Measurements from ENCODE around the gene SLCO2A1. TPM values are rescaled to one million over a fixed set of nuclear protein-coding genes. Genes with fewer than 3 reads are reported as not detected.

The SLCO2A1 gene
- total and polyA plus RNA-seq, 2 donors from 2014 or later, result 27.2 to 169 TPM

- Histone ChIP-seq H3K9ac (ENCODE audit: low read length in 3 of 3) (no peak overlapping the region), H3K4me1 (ENCODE audit: control insufficient read depth in 2 of 3, insufficient read depth in 2 of 3, low read depth in 1 of 3, low read length in 3 of 3) (peaks cover 0 to 10% (median 6%) of the 10 kb centered on the region in 3 donors), H3K27me3 (ENCODE audit: control insufficient read depth, insufficient read depth, low read length) (no peaks in the 10 kb centered on the region), H3K4me3 (ENCODE audit: low read length in 3 of 3) (no peak overlapping the region), H3K27ac (ENCODE audit: low read depth in 2 of 2, low read length in 2 of 2) (no peak overlapping the region), H3K36me3 (ENCODE audit: control insufficient read depth in 2 of 3, insufficient read depth in 3 of 3, low read length in 3 of 3) (no peaks in the 10 kb centered on the region), H3K9me3 (ENCODE audit: control insufficient read depth in 2 of 3, insufficient read depth in 1 of 3, low read length in 3 of 3) (no peaks in the 10 kb centered on the region)
- DNase-seq, result no peak
- intact Hi-C loops (cut with DNase I), result no loop called here
- TF ChIP-seq CTCF (IDR thresholded peaks at IDR 0.05; ENCODE audit: borderline replicate concordance, extremely low read depth, insufficient read depth), result no peak
- FAIRE-seq, result no peak
Observed at GRCh38 chr3:133992951-133993620, 36.6 kb downstream of the SLCO2A1 start.

GRCh38 chr3:133992381-133992780 lies 37.3 kb downstream of the SLCO2A1 start:
- Histone ChIP-seq H3K4me3 (ENCODE audit: low read length in 3 of 3) (no peak overlapping the region), H3K9me3 (ENCODE audit: control insufficient read depth in 2 of 3, insufficient read depth in 1 of 3, low read length in 3 of 3) (no peaks in the 10 kb centered on the region), H3K27ac (ENCODE audit: low read depth in 2 of 2, low read length in 2 of 2) (no peak overlapping the region), H3K27me3 (ENCODE audit: control insufficient read depth, insufficient read depth, low read length) (no peaks in the 10 kb centered on the region), H3K4me1 (ENCODE audit: control insufficient read depth in 2 of 3, insufficient read depth in 2 of 3, low read depth in 1 of 3, low read length in 3 of 3) (peaks cover 0 to 17% (median 6%) of the 10 kb centered on the region in 3 donors), H3K9ac (ENCODE audit: low read length in 3 of 3) (no peak overlapping the region), H3K36me3 (ENCODE audit: control insufficient read depth in 2 of 3, insufficient read depth in 3 of 3, low read length in 3 of 3) (no peaks in the 10 kb centered on the region)
- FAIRE-seq, result no peak
- no peak for TF ChIP-seq CTCF (IDR thresholded peaks at IDR 0.05; ENCODE audit: borderline replicate concordance, extremely low read depth, insufficient read depth)
- intact Hi-C loops (cut with DNase I), result no loop called here
- no peak for DNase-seq

GRCh38 chr3:133991637-133992036 lies 38.1 kb downstream of the SLCO2A1 start:
- Histone ChIP-seq H3K4me3 (ENCODE audit: low read length in 3 of 3) (no peak overlapping the region), H3K27me3 (ENCODE audit: control insufficient read depth, insufficient read depth, low read length) (no peaks in the 10 kb centered on the region), H3K4me1 (ENCODE audit: control insufficient read depth in 2 of 3, insufficient read depth in 2 of 3, low read depth in 1 of 3, low read length in 3 of 3) (peaks cover 0 to 20% (median 6%) of the 10 kb centered on the region in 3 donors), H3K36me3 (ENCODE audit: control insufficient read depth in 2 of 3, insufficient read depth in 3 of 3, low read length in 3 of 3) (no peaks in the 10 kb centered on the region), H3K27ac (ENCODE audit: low read depth in 2 of 2, low read length in 2 of 2) (peak overlapping the region in 1 of 2 donors; percentile 3), H3K9ac (ENCODE audit: low read length in 3 of 3) (no peak overlapping the region), H3K9me3 (ENCODE audit: control insufficient read depth in 2 of 3, insufficient read depth in 1 of 3, low read length in 3 of 3) (no peaks in the 10 kb centered on the region)
- intact Hi-C loops (cut with DNase I), result no loop called here
- DNase-seq (peak in 1 of 5 donors; percentile 13), FAIRE-seq (no peak)
- no peak for TF ChIP-seq CTCF (IDR thresholded peaks at IDR 0.05; ENCODE audit: borderline replicate concordance, extremely low read depth, insufficient read depth)
